Suppressor macrophage (primary cell): Measurements from ENCODE around the gene CAMK2A.
"Not testable (repeated sequence)": the region's sequence is repeated elsewhere in the genome, so short reads cannot be mapped to it uniquely, and the experiment has no call there.

Source experiments
- DNase-seq, 4 experiments: peaks; one replicate each; pipeline ENCODE4 v3.0.0-alpha.2; 2020 to 2022

Gene CAMK2A

GRCh38 chr5:150234576-150235499 is 54.7 kb downstream of the CAMK2A start:
- peak; percentile 44 to 75 (median 74) for DNase-seq

GRCh38 chr5:150233706-150234105 is 55.9 kb downstream of the CAMK2A start:
- not testable (repeated sequence) for DNase-seq

GRCh38 chr5:150230842-150231241 is 58.7 kb downstream of the CAMK2A start:
- no peak for DNase-seq

- no peak for DNase-seq
Measured at GRCh38 chr5:150229571-150229970, 60.0 kb downstream of the CAMK2A start.

- peak; percentile 65 to 84 (median 78) for DNase-seq
Measured at GRCh38 chr5:150227606-150228273, 61.8 kb downstream of the CAMK2A start.

- DNase-seq = peak in 2 of 4 experiments; percentile 24 to 34
Measured at GRCh38 chr5:150227036-150227435, 62.5 kb downstream of the CAMK2A start.

- DNase-seq = no peak
Measured at GRCh38 chr5:150224483-150225027, 65.0 kb downstream of the CAMK2A start.

GRCh38 chr5:150223474-150223873 is 66.1 kb downstream of the CAMK2A start:
- no peak for DNase-seq

GRCh38 chr5:150222906-150223305 is 66.7 kb downstream of the CAMK2A start:
- DNase-seq = no peak

- DNase-seq = no peak
Measured at GRCh38 chr5:150221471-150221870, 68.1 kb downstream of the CAMK2A start.

- no peak for DNase-seq
Measured at GRCh38 chr5:150219861-150220260, 69.7 kb downstream of the CAMK2A start.

- DNase-seq = no peak
Measured at GRCh38 chr5:150219142-150219541, 70.4 kb downstream of the CAMK2A start.

GRCh38 chr5:150218693-150219035 is 70.9 kb downstream of the CAMK2A start:
- no peak for DNase-seq

GRCh38 chr5:150217873-150218692 is 71.5 kb downstream of the CAMK2A start:
- peak; percentile 86 to 92 (median 92) for DNase-seq

- no peak for DNase-seq
Measured at GRCh38 chr5:150217038-150217437, 72.5 kb downstream of the CAMK2A start.

GRCh38 chr5:150215979-150216944 is 73.3 kb downstream of the CAMK2A start:
- DNase-seq = no peak

GRCh38 chr5:150214289-150214688 is 75.3 kb downstream of the CAMK2A start:
- DNase-seq = no peak

GRCh38 chr5:150213530-150213929 is 76.0 kb downstream of the CAMK2A start:
- no peak for DNase-seq

GRCh38 chr5:150211156-150212030 is 78.2 kb downstream of the CAMK2A start:
- peak in 3 of 4 experiments; percentile 24 to 43 (median 41) for DNase-seq

GRCh38 chr5:150210644-150211043 is 78.9 kb downstream of the CAMK2A start:
- no peak for DNase-seq
